ENCODE results near the gene ECSIT.

Gene ECSIT

GRCh38 chr19:11534948-11535347 is 6.0 kb upstream of the ECSIT start:
- no peak overlapping the region for H3K4me3 ChIP-seq (ENCODE audit: low read depth, low read length)
- no peak for TF ChIP-seq CTCF (conservative IDR thresholded peaks at IDR 0.05; ENCODE audit: low read depth, low read length)
- DNase-seq (ENCODE audit: low read depth), result no peak

- DNase-seq (ENCODE audit: low read depth), result no peak
- no peak overlapping the region for H3K4me3 ChIP-seq (ENCODE audit: low read depth, low read length)
Observed at GRCh38 chr19:11534538-11534937, 5.6 kb upstream of the ECSIT start.

GRCh38 chr19:11530432-11530831 is 1.5 kb upstream of the ECSIT start:
- peak; percentile 56 for TF ChIP-seq CTCF (conservative IDR thresholded peaks at IDR 0.05; ENCODE audit: low read depth, low read length)
- no peak overlapping the region for H3K4me3 ChIP-seq (ENCODE audit: low read depth, low read length)
- DNase-seq (ENCODE audit: low read depth), result peak; percentile 93

More at GRCh38 chr19:11534538-11534937, 5.6 kb upstream of the ECSIT start:
- TF ChIP-seq CTCF (conservative IDR thresholded peaks at IDR 0.05; ENCODE audit: low read depth, low read length), result no peak

- no peak for TF ChIP-seq CTCF (conservative IDR thresholded peaks at IDR 0.05; ENCODE audit: low read depth, low read length)
- no peak overlapping the region for H3K4me3 ChIP-seq (ENCODE audit: low read depth, low read length)
- no peak for DNase-seq (ENCODE audit: low read depth)
Observed at GRCh38 chr19:11519138-11519537, 9.8 kb downstream of the ECSIT start.

- H3K4me3 ChIP-seq (ENCODE audit: low read depth, low read length), result no peak overlapping the region
- no peak for TF ChIP-seq CTCF (conservative IDR thresholded peaks at IDR 0.05; ENCODE audit: low read depth, low read length)
- DNase-seq (ENCODE audit: low read depth), result no peak
Observed at GRCh38 chr19:11513946-11514345, 15.0 kb downstream of the ECSIT start.

- no peak for DNase-seq (ENCODE audit: low read depth)
- TF ChIP-seq CTCF (conservative IDR thresholded peaks at IDR 0.05; ENCODE audit: low read depth, low read length), result no peak
- no peak overlapping the region for H3K4me3 ChIP-seq (ENCODE audit: low read depth, low read length)
Observed at GRCh38 chr19:11510444-11510843, 18.5 kb downstream of the ECSIT start.

GRCh38 chr19:11507370-11508078 is 21.4 kb downstream of the ECSIT start:
- TF ChIP-seq CTCF (conservative IDR thresholded peaks at IDR 0.05; ENCODE audit: low read depth, low read length), result no peak
- H3K4me3 ChIP-seq (ENCODE audit: low read depth, low read length), result no peak overlapping the region
- DNase-seq (ENCODE audit: low read depth), result no peak

All from choroid plexus epithelial cell (primary cell).